GM18508 (cell line): ENCODE data around the gene ARHGAP25.
A peak's percentile ranks its signal among the peaks of the same experiment; 100 is the strongest.

ENCODE experiments used
- ATAC-seq: cut with Tn5 transposase; IDR thresholded peaks from one replicate; pipeline ENCODE4 v1.9.1; 2021; ENCODE audit warnings: moderate number of reproducible peaks; ENCODE audit not compliant: insufficient read depth, unreplicated experiment

The ARHGAP25 gene

DNA sequence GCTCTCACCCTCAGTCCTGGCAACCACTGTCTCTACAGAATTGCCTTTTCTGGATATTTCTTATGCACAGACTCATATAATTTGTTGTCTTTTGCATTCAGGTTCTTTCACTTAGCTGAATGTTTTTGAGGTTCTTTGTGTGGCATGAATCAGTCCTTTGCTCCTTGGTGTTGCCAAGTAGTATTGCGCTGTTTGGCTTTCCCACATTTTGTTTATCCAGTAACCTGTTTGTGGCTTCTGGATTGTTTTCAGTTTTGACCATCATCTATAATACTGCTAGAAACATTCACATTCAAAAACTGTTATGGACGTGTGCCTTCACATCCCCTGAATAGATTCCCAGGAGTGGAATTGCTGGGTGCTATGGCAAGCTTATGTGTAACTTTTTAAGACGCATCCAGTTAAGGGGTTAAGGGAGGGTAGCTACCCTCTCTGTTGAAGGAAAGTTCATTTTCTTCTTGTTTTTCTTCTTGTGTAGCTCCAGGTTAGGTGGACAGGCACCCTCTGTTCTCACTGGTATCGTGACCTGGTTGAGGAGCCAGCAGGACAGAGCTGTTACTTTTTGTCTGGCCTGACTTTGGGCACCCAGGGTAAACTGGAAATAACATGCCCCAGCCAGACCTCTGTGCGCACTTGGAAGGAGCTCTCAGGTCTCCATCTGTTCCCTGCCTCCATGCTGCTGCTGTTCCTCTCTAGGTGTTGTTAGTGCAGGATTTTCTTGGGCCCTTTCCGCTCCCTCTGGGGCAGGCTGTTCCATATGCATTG, 29.6 kb downstream of the ARHGAP25 start:
- ATAC-seq: no peak

DNA sequence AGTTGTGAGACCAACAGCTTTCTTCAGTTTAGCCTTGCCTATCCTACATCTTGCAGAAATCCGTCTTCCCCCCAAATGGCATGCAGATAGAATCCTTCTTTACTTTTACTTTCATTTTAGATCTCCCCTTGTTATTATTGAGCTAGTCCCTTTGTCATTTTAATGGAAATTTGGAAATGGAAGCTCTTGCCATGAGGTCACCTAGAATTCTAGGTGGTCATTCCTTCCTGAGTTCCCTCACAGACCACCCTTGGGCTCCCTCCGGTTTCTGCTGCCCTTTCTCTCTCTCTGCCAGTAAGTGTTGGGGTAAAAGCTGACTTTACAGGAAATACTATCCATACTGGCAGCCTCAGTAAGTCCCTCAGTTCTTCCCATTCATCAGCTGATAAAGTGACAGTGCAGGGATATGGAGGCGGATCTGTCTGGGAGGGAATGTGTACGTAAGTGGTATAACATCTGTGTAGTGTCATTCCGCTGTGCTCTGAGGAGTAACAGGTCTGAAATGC, 30.2 kb downstream of the ARHGAP25 start:
- no peak for ATAC-seq

- no peak for ATAC-seq
These were observed 31.2 kb downstream of the ARHGAP25 start for GRCh38 chr2:68765739-68766375.

GRCh38 chr2:68766376-68766845, 31.8 kb downstream of the ARHGAP25 start:
- no peak for ATAC-seq

DNA sequence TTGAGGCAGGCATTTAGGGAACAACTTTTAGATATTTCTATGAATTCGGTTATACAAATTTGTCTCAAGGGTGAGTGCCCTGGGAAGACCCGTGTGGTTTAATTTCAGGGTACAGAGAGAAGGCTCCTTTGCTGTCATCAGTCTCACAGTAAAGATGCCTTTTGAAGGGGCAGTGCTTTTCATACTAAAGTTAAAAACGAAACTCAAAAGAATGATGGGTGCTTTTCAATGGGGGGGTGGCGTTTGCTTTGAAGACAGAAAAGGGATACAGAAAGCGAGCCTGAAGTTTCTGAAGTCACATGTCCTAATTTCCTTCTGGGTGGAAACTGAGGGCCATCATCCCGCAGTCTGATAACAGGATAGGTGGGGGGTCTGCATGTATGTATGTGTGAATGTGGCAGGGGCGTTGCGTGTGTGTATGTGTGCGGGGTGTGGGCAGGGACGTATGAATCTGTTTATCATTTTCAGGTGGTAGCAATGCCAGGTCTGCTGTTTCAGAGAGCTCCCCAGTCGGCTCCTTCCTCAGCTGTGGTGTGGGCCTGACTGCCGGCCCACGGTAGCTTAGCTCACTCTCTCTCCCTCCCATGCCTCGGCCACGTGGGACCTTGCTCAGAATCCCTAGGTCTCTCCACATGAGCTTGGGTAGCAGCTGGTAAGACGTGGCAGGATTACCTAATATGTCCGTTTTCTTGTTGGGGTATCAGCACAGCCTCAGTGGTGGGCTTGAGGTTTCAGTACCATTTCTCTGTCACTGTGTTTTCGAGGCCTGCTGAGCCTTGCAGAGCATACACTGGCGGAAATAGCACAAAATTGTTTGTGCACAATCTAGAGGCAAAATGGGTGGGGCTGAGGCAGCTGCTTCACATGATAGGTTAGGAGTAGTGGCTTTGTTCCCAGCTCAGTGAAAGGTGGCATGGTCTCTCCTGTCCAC, 32.7 kb downstream of the ARHGAP25 start:
- no peak for ATAC-seq

DNA sequence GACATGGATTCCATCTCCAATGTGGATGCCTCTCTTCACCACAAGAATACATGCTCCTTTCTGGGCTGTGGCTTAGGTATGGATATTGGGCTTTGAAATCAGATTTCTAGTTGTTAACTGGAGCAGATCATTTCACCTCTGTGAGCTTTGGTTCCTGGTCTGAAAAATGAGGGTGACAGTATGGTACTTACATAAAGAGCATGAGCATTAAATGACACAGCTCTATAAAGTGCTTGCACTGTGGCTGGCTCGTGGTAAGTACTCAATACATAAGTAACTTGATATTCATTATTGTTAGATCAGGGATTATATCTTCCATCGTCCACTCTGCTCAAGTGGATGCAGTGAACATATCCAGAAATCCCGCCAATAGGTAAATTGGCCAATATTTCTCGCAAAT, 33.4 kb downstream of the ARHGAP25 start:
- ATAC-seq: no peak

- no peak for ATAC-seq
These were observed 33.9 kb downstream of the ARHGAP25 start for GRCh38 chr2:68768461-68768860.

DNA sequence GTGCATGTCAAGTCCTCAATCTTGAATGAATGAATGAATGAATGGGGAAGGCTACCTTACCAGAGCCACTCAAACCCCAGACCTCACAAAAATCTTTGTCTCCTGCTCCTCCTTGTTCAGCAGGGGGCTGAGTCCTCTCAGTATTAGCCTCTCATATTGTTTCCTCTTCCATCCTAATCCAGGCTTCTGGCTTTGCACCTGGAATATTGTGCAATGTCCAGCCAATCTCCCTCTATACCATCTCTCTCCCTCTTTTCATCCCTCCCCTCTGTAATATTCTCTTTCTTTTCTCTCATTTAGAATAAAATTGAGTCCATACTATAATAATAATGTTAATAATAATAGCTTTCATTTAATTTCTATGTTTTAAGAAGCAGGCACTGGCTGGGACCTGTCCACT, 34.3 kb downstream of the ARHGAP25 start:
- no peak for ATAC-seq

GRCh38 chr2:68769586-68770270, 35.1 kb downstream of the ARHGAP25 start:
- ATAC-seq: no peak

- ATAC-seq: no peak
These were observed 35.9 kb downstream of the ARHGAP25 start for GRCh38 chr2:68770271-68771111.

- no peak for ATAC-seq
These were observed 36.7 kb downstream of the ARHGAP25 start for GRCh38 chr2:68771211-68771751.

DNA sequence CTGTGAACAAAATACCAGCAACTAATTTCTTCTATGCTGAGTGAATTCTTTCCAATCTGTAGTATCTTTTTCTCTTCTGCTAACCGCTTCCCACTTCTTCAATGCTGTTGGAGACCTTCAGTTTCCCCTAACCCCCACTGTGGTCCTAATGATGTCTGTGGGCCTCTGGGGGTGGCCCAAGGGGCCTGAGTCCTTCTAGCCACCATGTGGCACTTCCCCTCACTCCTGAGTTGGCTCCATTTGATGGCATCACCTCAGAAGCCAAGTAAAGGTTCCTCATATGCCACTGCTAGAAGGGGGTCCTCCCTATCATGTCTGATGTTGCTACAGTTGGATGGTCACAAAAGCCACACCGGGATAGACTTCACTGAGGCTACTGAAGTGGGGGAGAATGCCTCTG, 37.5 kb downstream of the ARHGAP25 start:
- no peak for ATAC-seq

- ATAC-seq: peak; percentile 93
These were observed 40.1 kb downstream of the ARHGAP25 start for GRCh38 chr2:68774569-68775271.

DNA sequence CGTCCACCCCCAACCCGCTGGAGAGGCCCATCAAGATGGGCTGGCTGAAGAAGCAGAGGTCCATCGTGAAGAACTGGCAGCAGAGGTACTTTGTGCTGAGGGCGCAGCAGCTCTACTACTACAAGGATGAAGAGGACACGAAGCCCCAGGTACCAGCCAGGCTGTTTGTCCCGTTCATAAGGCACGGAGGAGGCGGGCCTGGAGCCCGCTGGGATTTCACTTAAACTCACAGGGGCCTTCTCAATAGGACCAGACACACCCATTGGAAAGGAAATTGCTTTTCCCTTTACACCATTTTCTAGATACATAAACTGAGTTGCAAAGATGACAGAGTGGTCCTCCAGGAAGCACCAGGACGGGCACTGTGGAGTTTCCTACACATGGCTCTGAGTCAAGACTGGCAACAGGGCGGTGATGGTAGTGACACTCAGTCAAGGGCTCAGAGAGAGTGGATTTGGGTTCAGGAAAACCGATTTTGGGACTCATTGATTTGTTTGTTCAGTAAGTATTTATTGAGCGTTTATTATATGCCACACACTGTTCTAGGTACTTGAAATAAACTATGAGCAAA, 40.7 kb downstream of the ARHGAP25 start:
- ATAC-seq: no peak

DNA sequence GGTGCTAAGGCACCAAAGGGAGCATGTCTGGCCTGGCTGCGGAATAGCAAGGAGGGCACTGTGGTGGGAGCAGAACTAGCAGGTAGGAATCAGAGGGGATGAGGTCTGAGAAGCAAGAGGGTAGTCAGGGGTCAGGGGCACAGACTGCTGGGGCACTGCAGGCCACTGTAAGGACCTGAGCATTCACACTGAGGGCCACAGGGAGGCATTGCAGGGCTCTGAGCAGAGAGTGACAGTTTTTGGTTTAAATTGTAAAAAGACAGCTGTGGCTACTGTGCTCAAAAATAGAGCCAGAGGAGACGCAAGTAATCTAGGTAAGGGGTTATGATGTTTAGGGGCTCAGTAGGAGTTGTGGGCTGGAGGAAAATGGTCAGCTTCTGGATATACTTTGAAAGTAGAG, 41.5 kb downstream of the ARHGAP25 start:
- ATAC-seq: no peak

DNA sequence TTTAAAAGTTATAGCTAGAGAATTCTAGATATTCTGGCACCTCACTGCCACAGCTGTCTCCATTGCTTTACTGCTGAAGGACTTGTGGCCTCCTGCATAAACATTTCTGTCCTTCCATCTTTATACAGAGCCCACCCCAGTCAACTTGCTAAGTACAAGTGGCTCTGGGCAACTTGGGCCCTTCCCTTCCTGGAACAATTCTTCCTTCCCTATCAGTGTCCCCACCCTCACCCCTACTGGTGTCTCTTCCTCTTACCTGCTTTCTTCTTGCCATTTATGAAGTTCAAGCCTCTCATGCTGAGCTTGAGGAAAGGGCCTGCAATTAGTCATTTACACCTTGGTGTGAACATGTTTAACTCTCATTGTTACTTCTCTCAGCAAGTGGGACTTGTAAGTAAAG, 45.0 kb downstream of the ARHGAP25 start:
- no peak for ATAC-seq

GRCh38 chr2:68784188-68784587, 49.6 kb downstream of the ARHGAP25 start:
- ATAC-seq: no peak

GRCh38 chr2:68784915-68785314, 50.3 kb downstream of the ARHGAP25 start:
- no peak for ATAC-seq
